ENCODE data around the gene EFCAB5. TPM values are rescaled to one million over a fixed set of nuclear protein-coding genes. Genes with fewer than 3 reads are reported as not detected.

EFCAB5 gene
- total and polyA plus RNA-seq, 2 of the 13 experiments (the other 11 are each of a cell fraction or from before 2014, with no cell fraction given), result 0.15 TPM; not detected in 1

DNA sequence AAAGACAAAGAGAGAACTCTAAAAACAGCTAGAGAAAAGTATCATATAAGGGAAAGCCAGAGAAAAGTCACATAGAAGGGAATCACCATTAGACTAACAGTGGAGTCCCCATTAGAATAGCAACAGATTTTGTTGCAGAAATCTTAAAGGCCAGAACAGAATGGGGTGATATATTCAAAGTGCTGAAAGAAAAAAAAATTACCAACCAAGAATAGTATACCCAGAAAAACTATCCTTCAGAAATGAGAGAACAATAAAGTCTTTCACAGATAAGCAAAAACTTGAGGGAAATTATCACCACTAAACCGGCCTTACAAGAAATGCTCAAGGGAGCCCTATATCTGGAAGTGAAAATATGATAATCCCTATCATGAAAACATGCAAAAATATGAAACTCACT, 123.3 kb downstream of the EFCAB5 start (continued):
- TF ChIP-seq KDM5A (IDR thresholded peaks at IDR 0.05; ENCODE audit: borderline replicate concordance, low read length), result no peak
- TF ChIP-seq ZSCAN25 (CRISPR knock-in tag; IDR thresholded peaks at IDR 0.05), result no peak
- TF ChIP-seq ZNF570 (CRISPR knock-in tag; IDR thresholded peaks at IDR 0.05; ENCODE audit: borderline replicate concordance), result no peak
- TF ChIP-seq, protein P1, sequence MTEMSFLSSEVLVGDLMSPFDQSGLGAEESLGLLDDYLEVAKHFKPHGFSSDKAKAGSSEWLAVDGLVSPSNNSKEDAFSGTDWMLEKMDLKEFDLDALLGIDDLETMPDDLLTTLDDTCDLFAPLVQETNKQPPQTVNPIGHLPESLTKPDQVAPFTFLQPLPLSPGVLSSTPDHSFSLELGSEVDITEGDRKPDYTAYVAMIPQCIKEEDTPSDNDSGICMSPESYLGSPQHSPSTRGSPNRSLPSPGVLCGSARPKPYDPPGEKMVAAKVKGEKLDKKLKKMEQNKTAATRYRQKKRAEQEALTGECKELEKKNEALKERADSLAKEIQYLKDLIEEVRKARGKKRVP (CRISPR knock-in tag; IDR thresholded peaks at IDR 0.05), result no peak
- TF ChIP-seq, protein P2, sequence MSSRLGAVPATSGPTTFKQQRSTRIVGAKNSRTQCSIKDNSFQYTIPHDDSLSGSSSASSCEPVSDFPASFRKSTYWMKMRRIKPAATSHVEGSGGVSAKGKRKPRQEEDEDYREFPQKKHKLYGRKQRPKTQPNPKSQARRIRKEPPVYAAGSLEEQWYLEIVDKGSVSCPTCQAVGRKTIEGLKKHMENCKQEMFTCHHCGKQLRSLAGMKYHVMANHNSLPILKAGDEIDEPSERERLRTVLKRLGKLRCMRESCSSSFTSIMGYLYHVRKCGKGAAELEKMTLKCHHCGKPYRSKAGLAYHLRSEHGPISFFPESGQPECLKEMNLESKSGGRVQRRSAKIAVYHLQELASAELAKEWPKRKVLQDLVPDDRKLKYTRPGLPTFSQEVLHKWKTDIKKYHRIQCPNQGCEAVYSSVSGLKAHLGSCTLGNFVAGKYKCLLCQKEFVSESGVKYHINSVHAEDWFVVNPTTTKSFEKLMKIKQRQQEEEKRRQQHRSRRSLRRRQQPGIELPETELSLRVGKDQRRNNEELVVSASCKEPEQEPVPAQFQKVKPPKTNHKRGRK (CRISPR knock-in tag; IDR thresholded peaks at IDR 0.05), result no peak
- TF ChIP-seq, protein P3, sequence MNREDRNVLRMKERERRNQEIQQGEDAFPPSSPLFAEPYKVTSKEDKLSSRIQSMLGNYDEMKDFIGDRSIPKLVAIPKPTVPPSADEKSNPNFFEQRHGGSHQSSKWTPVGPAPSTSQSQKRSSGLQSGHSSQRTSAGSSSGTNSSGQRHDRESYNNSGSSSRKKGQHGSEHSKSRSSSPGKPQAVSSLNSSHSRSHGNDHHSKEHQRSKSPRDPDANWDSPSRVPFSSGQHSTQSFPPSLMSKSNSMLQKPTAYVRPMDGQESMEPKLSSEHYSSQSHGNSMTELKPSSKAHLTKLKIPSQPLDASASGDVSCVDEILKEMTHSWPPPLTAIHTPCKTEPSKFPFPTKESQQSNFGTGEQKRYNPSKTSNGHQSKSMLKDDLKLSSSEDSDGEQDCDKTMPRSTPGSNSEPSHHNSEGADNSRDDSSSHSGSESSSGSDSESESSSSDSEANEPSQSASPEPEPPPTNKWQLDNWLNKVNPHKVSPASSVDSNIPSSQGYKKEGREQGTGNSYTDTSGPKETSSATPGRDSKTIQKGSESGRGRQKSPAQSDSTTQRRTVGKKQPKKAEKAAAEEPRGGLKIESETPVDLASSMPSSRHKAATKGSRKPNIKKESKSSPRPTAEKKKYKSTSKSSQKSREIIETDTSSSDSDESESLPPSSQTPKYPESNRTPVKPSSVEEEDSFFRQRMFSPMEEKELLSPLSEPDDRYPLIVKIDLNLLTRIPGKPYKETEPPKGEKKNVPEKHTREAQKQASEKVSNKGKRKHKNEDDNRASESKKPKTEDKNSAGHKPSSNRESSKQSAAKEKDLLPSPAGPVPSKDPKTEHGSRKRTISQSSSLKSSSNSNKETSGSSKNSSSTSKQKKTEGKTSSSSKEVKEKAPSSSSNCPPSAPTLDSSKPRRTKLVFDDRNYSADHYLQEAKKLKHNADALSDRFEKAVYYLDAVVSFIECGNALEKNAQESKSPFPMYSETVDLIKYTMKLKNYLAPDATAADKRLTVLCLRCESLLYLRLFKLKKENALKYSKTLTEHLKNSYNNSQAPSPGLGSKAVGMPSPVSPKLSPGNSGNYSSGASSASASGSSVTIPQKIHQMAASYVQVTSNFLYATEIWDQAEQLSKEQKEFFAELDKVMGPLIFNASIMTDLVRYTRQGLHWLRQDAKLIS (CRISPR knock-in tag; IDR thresholded peaks at IDR 0.05), result no peak
- TF ChIP-seq ETV6 (CRISPR knock-in tag; conservative IDR thresholded peaks at IDR 0.05), result no peak
- no peak for TF ChIP-seq ZNF446 (CRISPR knock-in tag; IDR thresholded peaks at IDR 0.05)
